ENCODE measurements around the gene CASP10.

The CASP10 gene

DNA sequence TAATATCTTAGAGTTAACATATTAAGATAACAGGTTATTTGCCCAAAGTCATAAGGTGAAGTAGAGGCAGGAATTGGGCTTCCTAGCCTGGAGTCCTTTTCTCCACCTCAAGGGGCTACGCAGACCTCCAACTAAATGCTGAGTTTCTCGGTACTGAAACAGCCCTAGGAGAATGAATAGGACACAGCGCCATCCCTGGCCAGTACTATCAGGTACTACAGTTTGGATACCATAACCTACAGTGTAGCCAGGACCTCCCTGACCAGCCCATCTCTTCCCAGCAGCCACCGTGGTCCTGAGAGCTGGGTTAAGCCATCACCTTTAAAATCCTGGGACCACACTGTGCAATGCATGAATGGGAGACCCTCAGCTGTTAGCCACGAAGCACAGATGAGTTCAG, 93.0 kb downstream of the CASP10 start:
- TF ChIP-seq, protein P1, sequence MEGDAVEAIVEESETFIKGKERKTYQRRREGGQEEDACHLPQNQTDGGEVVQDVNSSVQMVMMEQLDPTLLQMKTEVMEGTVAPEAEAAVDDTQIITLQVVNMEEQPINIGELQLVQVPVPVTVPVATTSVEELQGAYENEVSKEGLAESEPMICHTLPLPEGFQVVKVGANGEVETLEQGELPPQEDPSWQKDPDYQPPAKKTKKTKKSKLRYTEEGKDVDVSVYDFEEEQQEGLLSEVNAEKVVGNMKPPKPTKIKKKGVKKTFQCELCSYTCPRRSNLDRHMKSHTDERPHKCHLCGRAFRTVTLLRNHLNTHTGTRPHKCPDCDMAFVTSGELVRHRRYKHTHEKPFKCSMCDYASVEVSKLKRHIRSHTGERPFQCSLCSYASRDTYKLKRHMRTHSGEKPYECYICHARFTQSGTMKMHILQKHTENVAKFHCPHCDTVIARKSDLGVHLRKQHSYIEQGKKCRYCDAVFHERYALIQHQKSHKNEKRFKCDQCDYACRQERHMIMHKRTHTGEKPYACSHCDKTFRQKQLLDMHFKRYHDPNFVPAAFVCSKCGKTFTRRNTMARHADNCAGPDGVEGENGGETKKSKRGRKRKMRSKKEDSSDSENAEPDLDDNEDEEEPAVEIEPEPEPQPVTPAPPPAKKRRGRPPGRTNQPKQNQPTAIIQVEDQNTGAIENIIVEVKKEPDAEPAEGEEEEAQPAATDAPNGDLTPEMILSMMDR (IDR thresholded peaks at IDR 0.05; ENCODE audit: control insufficient read depth, extremely low read depth, insufficient read depth): no peak
- DNase-seq (ENCODE audit: low read depth): no peak
- no peak overlapping the region for H3K4me3 ChIP-seq (ENCODE audit: low read depth, low read length)

GRCh38 chr2:201276511-201276910, 93.6 kb downstream of the CASP10 start:
- TF ChIP-seq, protein P1 (IDR thresholded peaks at IDR 0.05; ENCODE audit: control insufficient read depth, extremely low read depth, insufficient read depth): no peak
- no peak for DNase-seq (ENCODE audit: low read depth)
- no peak overlapping the region for H3K4me3 ChIP-seq (ENCODE audit: low read depth, low read length)

Data from LNCaP clone FGC (cell line).